ENCODE results near the gene NDEL1.

DNA sequence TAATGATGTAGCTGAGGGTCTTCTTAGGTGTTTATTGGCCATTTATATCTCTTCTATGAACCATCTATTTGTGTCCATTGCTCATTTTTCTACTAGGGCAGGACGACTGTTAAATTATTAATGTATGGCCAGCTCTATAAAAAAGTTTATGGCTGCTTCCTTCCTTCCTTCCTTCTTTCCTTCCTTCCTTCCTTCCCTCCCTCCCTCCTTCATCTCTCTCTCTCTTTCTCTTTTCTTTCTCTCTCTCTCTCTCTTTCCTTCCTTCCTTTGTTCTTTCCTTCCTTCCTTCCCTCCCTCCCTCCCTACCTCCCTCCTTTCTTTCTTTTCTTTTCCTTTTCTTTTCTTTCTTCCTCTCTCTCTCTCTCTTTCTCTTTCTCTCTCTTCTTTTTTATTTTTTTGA, 17.2 kb upstream of the NDEL1 start:
- TF ChIP-seq, protein P1, sequence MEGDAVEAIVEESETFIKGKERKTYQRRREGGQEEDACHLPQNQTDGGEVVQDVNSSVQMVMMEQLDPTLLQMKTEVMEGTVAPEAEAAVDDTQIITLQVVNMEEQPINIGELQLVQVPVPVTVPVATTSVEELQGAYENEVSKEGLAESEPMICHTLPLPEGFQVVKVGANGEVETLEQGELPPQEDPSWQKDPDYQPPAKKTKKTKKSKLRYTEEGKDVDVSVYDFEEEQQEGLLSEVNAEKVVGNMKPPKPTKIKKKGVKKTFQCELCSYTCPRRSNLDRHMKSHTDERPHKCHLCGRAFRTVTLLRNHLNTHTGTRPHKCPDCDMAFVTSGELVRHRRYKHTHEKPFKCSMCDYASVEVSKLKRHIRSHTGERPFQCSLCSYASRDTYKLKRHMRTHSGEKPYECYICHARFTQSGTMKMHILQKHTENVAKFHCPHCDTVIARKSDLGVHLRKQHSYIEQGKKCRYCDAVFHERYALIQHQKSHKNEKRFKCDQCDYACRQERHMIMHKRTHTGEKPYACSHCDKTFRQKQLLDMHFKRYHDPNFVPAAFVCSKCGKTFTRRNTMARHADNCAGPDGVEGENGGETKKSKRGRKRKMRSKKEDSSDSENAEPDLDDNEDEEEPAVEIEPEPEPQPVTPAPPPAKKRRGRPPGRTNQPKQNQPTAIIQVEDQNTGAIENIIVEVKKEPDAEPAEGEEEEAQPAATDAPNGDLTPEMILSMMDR (IDR thresholded peaks at IDR 0.05; ENCODE audit: low read length) = no peak
- TF ChIP-seq EZH2 (IDR thresholded peaks at IDR 0.05; ENCODE audit: borderline replicate concordance, low read length) = no peak
